Spinal cord (tissue), 10 donors: Measurements from ENCODE around the gene TBC1D10A. TPM values are rescaled to one million over a fixed set of nuclear protein-coding genes. Genes with fewer than 3 reads are reported as not detected.

Experiments used
- DNase-seq, 6 donors: peaks; one replicate each; pipeline versions ENCODE4 v3.0.0 to v3.0.0-alpha.2; 2013 to 2015; ENCODE audit warnings: low spot score in 6 of 6, low read depth in 4 of 6
- H3K27ac ChIP-seq: one replicate; pipeline ENCODE4 v1.5.1; 2013; ENCODE audit warnings: low read depth, low read length, control low read depth
- H3K27me3 ChIP-seq: one replicate; pipeline ENCODE4 v1.6.1; 2013; ENCODE audit warnings: low read length; ENCODE audit not compliant: control insufficient read depth, insufficient read depth
- H3K36me3 ChIP-seq: one replicate; pipeline ENCODE4 v1.6.1; 2013; ENCODE audit warnings: low read length; ENCODE audit not compliant: control insufficient read depth, insufficient read depth
- H3K4me1 ChIP-seq: one replicate; pipeline ENCODE4 v1.6.1; 2013; ENCODE audit warnings: low read length; ENCODE audit not compliant: control insufficient read depth, insufficient read depth
- H3K4me3 ChIP-seq: one replicate; pipeline ENCODE4 v1.5.1; 2013; ENCODE audit warnings: low read depth, low read length, control low read depth
- H3K9me3 ChIP-seq: one replicate; pipeline ENCODE4 v1.6.1; 2013; ENCODE audit warnings: low read length; ENCODE audit not compliant: control insufficient read depth, insufficient read depth
- WGBS: methylation state at CpG from one replicate; pipeline ENCODE4 v1.1.5; 2013; ENCODE audit warnings: missing lambda C conversion rate; ENCODE audit not compliant: insufficient coverage; 5-methylcytosine and 5-hydroxymethylcytosine counted together
- polyA plus RNA-seq, 2 donors: library from polyadenylated mRNA; unstranded; fragments of 120-200 nt; gene quantifications; one replicate each; pipeline ENCODE4 v1.2.1, GENCODE V29; 2013; ENCODE audit not compliant: insufficient read length in 2 of 2
- total RNA-seq, 2 donors: library from RNA; depleted of rRNA in 1 of 2; stranded (reverse); fragments of 120-200 nt in 1 of 2; fragments of >200 nt in 1 of 2; gene quantifications; one replicate each; pipeline versions ENCODE4 v1.2.3 to v1.2.4, GENCODE V29; 2013 to 2014
- donor health status: healthy.

TBC1D10A gene
- total and polyA plus RNA-seq, 4 donors = 9.1 to 24.5 (median 17.2) TPM

DNA sequence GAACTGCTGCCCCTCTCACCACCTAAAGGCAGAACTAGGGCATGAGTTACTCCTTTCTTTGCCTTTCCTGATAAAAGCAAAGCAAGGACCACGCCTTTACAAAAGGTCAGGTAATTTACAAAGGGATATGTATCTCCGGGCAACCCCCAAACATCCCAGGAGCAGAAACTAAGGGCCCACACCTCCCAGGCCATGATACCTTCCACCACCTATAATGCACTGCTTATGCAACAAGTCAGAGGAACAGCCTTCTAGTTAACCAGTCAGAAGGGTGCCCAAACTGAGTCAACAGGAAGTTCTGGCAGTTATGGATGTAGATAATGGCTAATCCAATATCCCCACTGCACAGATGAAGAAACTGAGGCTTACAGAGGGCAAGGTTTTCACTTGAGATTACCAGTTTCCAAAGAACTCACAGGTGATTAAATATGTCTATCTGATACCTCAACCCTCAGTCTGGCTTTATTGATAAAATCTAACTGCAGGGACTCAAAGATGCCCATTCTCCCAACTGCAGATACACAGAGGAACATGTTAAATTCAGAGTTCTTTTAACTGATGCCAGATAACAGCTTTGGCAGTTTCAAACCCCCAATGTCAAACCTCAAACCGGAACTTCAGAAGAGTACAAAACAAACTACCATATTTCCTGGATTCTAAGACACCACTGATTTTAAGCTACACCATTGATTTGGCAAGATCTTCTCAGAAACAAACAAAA, 20.7 kb downstream of the TBC1D10A start:
- DNase-seq = no peak
- Histone ChIP-seq H3K27ac (no peak overlapping the region), H3K4me3 (no peak overlapping the region), H3K36me3 (peaks cover 20% of the 10 kb centered on the region), H3K27me3 (no peaks in the 10 kb centered on the region), H3K9me3 (no peaks in the 10 kb centered on the region), H3K4me1 (peaks cover 53% of the 10 kb centered on the region)
- WGBS = no CpG with 5 or more reads among the region's 3 CpGs

DNA sequence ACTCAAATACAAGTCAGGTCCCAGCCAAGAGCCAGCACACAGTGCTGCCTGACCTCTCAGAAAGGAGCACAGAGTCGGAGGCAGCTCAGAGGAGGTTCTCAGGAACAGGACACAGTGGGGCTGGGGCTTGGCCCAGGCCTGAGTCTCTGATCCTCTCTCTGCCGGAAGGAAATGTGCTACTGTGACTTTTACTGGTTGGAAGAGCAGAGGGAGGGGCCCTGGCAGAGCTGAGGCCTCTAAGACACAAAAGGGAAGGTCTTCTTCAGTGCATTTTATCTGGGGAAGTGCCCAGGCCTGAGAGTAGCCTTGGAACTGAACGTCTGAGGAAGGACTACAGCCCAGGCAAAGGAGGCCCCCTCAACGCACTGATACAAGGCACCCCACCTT, 21.2 kb downstream of the TBC1D10A start:
- H3K36me3 ChIP-seq = peaks cover 24% of the 10 kb centered on the region
- peaks cover 50% of the 10 kb centered on the region for H3K4me1 ChIP-seq
- DNase-seq = peak in 1 of 6 donors; percentile 57
- H3K9me3 ChIP-seq = no peaks in the 10 kb centered on the region
- no peaks in the 10 kb centered on the region for H3K27me3 ChIP-seq
- no peak overlapping the region for H3K4me3 ChIP-seq
- H3K27ac ChIP-seq = peak overlapping the region; percentile 49
- 33% methylated on average over 4 of the region's 4 CpGs for WGBS

DNA sequence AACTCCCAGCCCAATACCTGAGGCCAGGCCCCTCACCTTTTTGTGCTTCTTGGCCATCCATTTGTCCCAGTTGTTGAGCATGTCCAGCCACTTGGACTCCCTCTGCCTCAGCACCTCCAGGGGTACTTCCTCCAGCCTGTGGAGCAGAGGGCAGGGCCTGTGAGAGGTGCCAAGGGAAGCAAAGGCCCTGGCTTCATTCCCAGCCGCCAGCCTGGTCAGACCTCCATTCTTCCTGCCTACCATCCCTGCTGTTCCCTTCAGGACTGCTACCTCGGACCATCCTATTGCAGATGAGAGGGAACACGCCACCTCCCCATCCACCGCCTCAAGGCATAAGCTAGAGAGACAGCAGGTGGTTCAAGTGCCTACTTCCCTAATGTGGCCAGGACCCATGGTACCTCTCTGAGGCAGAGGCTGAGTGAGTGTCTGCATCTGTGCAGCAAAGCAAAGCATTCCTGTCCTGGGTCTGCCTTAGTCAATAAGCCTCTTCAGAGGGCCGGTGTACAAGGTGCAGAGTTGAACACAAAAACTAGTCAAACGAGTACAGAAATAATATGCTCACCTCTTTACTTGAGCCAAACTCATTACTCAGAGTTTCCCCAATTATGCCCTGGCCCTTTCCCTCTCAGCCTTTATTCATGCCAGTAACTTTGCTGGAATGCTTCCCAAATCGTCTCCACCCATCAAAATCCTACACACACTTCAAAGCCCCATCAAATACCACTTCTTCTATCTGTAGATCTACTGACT, 22.1 kb downstream of the TBC1D10A start:
- no peak for DNase-seq
- no peak overlapping the region for H3K4me3 ChIP-seq
- WGBS = 69% methylated on average over 6 of the region's 7 CpGs
- H3K36me3 ChIP-seq = peaks cover 30% of the 10 kb centered on the region
- H3K27ac ChIP-seq = peak overlapping the region; percentile 49
- no peaks in the 10 kb centered on the region for H3K27me3 ChIP-seq
- H3K4me1 ChIP-seq = peaks cover 43% of the 10 kb centered on the region
- H3K9me3 ChIP-seq = no peaks in the 10 kb centered on the region

DNA sequence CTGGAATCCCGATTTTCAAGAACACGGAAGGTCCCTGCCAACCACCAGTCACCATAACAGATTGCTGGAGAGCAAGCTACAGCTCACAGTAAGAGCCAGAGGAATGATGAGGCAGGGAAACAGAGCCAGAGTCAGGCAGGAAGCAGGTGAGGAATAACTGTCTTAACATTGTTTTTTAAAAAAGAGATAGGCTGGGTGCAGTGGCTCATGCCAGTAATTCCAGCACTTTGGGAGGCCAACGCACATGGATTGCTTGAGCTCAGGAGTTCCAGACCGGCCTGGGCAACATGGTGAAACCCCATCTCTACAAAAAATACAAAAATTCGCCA, 24.0 kb downstream of the TBC1D10A start:
- no peak for DNase-seq
- H3K4me3 ChIP-seq = no peak overlapping the region
- H3K4me1 ChIP-seq = peaks cover 35% of the 10 kb centered on the region
- no peaks in the 10 kb centered on the region for H3K9me3 ChIP-seq
- 87% methylated on average over 2 of the region's 5 CpGs for WGBS
- peaks cover 49% of the 10 kb centered on the region for H3K36me3 ChIP-seq
- peak overlapping the region; percentile 25 for H3K27ac ChIP-seq
- H3K27me3 ChIP-seq = no peaks in the 10 kb centered on the region

DNA sequence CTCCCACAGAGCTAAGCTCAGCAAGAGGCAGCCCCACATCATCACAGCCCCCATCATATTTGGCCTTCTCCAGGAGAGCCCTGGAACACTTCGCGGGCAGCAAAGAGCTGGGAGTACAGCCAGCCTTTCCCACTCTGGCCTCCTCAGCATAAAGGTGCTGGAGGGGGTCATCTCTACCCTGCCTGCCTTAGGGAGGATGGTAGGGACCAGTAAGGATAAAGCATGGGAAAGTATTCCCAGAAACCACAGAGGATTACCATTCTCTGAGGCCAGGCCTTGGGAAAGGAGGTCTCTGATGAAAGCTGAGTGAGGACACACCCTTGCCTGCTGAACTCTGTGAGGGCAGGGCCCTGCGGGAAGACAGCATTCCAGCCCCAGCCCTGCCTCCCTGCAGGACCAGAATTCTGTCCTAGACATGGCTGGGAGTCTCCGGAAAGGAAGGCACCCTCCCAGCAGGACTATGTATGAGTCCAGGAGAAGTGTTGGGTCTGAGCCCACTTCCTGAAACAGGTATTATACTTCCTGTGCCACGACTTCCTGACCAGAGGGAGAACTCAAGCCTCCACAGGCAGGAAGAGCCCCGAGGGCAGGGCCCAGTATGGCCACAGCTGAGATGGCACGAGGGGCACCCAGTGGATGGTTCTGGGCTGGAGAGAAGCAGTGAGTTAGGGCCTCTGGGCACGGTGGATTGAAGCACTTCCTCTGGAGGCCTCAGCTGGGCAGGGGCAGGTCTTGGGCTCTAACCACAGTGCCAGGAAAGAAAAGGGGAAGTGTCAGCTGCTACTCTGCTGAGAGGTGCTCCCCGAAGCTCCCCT, 24.5 kb downstream of the TBC1D10A start:
- Histone ChIP-seq H3K36me3 (peaks cover 55% of the 10 kb centered on the region), H3K9me3 (no peaks in the 10 kb centered on the region), H3K27me3 (no peaks in the 10 kb centered on the region), H3K27ac (peak overlapping the region; percentile 25), H3K4me3 (no peak overlapping the region), H3K4me1 (peaks cover 35% of the 10 kb centered on the region)
- no peak for DNase-seq
- WGBS = 80% methylated on average over 8 of the region's 9 CpGs

DNA sequence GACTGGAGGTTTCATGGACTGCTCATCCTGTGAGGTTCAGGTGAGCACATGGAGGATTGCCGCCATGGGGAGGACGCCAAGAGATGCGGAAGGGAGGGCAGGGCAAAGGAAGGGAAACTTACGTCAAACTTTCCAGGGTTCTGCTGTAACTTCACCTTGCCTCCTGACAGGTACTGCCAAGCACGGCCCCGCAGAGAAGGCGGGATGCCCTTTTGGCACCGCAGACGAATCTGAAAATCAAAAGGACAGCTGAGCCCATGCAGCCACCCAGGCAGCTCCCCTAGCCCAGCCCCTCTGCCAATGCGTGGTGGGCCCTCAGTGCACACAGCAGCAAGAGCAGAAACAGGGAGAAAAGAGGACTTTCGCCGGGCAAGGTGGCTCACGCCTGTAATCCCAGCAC, 27.4 kb downstream of the TBC1D10A start:
- Histone ChIP-seq H3K4me3 (no peak overlapping the region), H3K9me3 (no peaks in the 10 kb centered on the region), H3K36me3 (peaks cover 81% of the 10 kb centered on the region), H3K27ac (no peak overlapping the region), H3K27me3 (no peaks in the 10 kb centered on the region), H3K4me1 (peaks cover 18% of the 10 kb centered on the region)
- WGBS = 95% methylated on average over 13 of the region's 13 CpGs
- no peak for DNase-seq

DNA sequence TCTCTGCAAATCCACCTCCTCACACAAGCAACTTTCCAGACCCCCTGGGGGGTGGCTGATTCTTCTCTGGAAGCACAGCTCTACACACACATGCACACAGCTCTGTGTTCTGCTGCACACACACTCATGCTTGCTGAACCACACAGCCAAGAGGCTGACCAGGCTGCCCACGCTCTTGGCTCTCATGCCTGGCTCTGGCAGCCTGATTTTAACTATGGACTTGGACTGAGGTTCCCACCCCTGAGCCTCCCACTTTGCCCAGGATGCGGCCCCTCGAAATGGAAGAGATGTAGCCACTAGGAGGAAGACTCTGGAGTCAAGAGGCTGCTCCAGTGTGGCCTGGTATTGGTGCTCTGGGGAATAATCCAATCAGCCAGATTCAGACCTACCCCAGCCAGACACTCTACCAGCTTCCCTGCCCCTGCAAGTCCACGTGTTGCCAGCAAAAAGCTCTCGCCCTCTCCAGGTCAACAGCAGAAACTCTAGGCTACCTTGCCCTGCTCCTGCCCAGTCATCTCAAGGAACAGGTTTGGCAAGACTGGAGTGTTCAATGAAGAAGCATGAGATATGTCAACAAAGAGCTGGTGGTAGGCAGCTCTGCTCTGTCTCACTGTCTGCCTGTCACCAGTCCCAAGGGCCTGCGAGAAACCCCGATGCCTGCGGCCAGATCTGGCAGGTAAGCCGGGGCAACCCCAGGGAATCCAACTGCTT, 28.6 kb downstream of the TBC1D10A start:
- DNase-seq = no peak
- no peaks in the 10 kb centered on the region for H3K27me3 ChIP-seq
- 91% methylated on average over 5 of the region's 9 CpGs for WGBS
- peaks cover 90% of the 10 kb centered on the region for H3K36me3 ChIP-seq
- H3K9me3 ChIP-seq = no peaks in the 10 kb centered on the region
- H3K4me3 ChIP-seq = no peak overlapping the region
- H3K27ac ChIP-seq = no peak overlapping the region
- H3K4me1 ChIP-seq = peaks cover 20% of the 10 kb centered on the region

DNA sequence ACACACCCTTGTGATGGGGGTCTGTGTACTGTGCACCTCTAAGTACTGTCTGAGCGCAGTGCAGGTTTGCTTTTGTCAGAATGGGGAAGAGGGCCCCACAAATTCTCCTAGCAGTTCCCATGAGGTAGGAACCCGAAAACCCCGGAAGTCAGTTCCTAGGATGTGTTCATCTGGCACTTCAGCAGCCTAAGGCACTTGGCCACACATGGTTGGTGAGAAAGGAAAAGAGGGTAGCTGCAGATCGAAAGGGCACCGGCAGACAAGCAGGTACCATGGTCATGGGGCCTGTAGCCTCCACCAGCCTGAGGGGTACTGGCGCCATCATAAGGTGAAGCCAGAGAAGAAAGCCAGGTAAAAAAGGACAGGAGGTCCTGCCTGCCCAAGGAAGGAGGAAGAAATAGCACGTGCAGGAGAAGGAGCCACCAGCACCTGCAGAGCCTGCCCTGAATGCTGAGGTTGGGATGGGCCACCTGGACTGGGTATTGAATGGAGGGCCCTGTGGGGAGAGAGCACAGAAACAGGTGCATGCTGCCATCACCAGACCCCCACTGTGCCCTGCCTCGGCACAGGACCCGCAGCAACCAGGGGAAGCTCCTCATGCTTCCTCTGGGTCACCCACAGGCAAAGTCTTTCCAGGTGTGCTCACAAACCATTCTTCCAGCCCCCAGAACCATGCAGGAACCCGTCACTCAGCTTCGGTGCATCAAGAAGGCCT, 29.3 kb downstream of the TBC1D10A start:
- Histone ChIP-seq H3K4me1 (peaks cover 18% of the 10 kb centered on the region), H3K27ac (no peak overlapping the region), H3K9me3 (no peaks in the 10 kb centered on the region), H3K27me3 (no peaks in the 10 kb centered on the region), H3K36me3 (peaks cover 91% of the 10 kb centered on the region), H3K4me3 (no peak overlapping the region)
- 92% methylated on average over 9 of the region's 11 CpGs for whole genome bisulfite sequencing
- DNase-seq = no peak

DNA sequence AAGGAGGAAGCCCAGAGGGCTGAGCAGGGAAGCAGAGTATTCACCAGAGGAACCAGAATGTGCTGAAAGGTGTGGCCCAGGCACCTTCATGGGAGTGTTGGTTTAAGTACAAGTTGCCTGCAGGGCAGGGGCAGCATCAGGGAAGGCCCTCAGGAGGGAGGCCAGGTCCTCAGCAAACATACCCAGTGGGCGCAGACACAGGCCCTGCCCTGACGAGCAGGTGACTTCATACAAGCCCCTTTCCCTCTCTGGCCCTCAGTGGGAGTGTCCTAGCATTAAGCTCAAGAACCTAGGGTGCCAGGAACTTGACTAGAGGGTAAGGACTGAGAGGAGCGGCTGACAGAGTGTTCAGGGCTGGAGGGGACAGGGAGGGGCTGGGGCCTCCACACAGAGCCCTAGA, 29.9 kb downstream of the TBC1D10A start:
- Histone ChIP-seq H3K4me1 (peaks cover 15% of the 10 kb centered on the region), H3K27me3 (no peaks in the 10 kb centered on the region), H3K4me3 (no peak overlapping the region), H3K9me3 (no peaks in the 10 kb centered on the region), H3K36me3 (peaks cover 91% of the 10 kb centered on the region), H3K27ac (no peak overlapping the region)
- 86% methylated on average over 1 of the region's 3 CpGs for WGBS
- no peak for DNase-seq
